ENCODE measurements around the gene SHD. TPM values are rescaled to one million over a fixed set of nuclear protein-coding genes. Genes with fewer than 3 reads are reported as not detected.
"Not testable (repeated sequence)": the region's sequence is repeated elsewhere in the genome, so short reads cannot be mapped to it uniquely, and the experiment has no call there.

SHD gene
- total and polyA plus RNA-seq, 2 experiments from 2014 or later, result 1.8 to 8.0 TPM

DNA sequence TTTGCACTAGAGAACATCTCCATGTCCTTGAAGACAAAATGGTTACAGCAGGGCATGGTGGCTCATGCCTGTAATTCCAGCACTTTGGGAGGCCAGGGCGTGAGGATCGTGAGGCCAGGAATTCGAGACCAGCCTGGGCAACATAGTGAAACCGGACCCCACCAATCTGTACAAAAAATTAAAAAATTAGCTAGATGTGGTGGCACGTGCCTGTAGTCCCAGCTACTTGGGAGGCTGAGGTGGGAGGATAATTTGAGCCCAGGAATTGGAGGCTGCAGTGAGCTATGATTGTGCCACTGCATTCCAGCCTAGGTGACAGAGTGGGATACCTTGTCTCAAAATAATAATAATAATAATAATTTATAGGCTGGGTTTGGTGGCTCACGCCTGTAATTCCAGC is 48.8 kb upstream of the SHD start:
- not testable (repeated sequence) for ATAC-seq

DNA sequence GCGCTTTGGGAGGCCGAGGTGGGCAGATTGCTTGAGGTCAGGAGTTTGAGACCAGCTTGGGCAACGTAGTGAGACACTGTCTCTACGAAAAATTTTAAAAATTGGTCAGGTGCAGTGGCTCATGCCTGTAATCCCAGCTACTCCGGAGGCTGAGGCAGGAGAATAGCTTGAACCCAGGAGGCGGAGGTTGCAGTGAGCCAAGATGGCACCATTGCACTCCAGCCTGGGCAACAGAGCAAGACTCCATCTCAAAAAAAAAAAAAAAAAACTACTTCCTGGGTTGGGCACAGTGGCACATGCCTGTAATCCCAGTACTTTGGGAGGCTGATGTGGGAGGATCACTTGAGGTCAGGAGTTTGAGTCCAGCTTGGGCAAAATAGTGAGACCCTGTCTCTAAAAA is 47.5 kb upstream of the SHD start:
- H3K4me1 Mint-ChIP-seq; H3K27me3 ChIP-seq (ENCODE audit: insufficient read depth); H3K4me2 ChIP-seq; DNase-seq (ENCODE audit: low spot score); H3K27ac ChIP-seq (ENCODE audit: low read depth); H2AFZ ChIP-seq; H4K20me1 ChIP-seq (replicated peaks; ENCODE audit: insufficient read depth); H3K27me3 Mint-ChIP-seq (ENCODE audit: insufficient read depth, low read depth, poor library complexity); H3K36me3 Mint-ChIP-seq (ENCODE audit: low read depth); H3K4me1 ChIP-seq (ENCODE audit: insufficient read depth); H3K4me3 ChIP-seq; H3F3A ChIP-seq (replicated peaks; ENCODE audit: low read depth); H3K4me3 Mint-ChIP-seq; H3K36me3 ChIP-seq (ENCODE audit: insufficient read depth); H3K9me3 Mint-ChIP-seq; H3K9me2 ChIP-seq (ENCODE audit: insufficient read depth); H3K79me2 ChIP-seq (replicated peaks; ENCODE audit: insufficient read depth); H3K27ac Mint-ChIP-seq; ATAC-seq: not testable (repeated sequence)

More for the DNA sequence above, 48.8 kb upstream of the SHD start:
- not testable (repeated sequence) for H3K36me3 ChIP-seq (ENCODE audit: insufficient read depth); H3K9me2 ChIP-seq (ENCODE audit: insufficient read depth); H3K79me2 ChIP-seq (replicated peaks; ENCODE audit: insufficient read depth); H3K27ac Mint-ChIP-seq; H3K36me3 Mint-ChIP-seq (ENCODE audit: low read depth); H3F3A ChIP-seq (replicated peaks; ENCODE audit: low read depth); H3K9me3 Mint-ChIP-seq; DNase-seq (ENCODE audit: low spot score); H3K27ac ChIP-seq (ENCODE audit: low read depth); H2AFZ ChIP-seq; H3K4me3 ChIP-seq; H3K4me2 ChIP-seq; H4K20me1 ChIP-seq (replicated peaks; ENCODE audit: insufficient read depth); H3K27me3 Mint-ChIP-seq (ENCODE audit: insufficient read depth, low read depth, poor library complexity); H3K4me3 Mint-ChIP-seq; H3K4me1 ChIP-seq (ENCODE audit: insufficient read depth); H3K4me1 Mint-ChIP-seq; H3K27me3 ChIP-seq (ENCODE audit: insufficient read depth)

DNA sequence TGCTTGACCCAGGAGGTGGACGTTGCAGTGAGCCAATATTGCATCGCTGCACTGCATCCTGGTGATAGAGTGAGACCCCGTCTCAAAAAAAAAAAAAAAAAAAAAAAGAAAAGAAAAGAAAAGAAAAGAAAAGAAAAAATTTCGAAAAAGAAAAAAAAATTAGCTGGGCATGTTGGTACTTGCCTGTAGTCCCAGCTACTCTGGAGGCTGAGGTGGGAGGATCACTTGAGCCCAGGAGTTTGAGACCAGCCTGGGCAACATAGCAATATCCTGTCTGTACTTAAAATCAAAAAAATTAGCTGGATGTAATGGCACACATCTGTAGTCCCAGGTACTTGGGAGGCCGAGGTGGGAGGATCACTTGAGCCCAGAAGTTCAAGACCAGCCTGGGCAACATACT is 46.9 kb upstream of the SHD start:
- H4K20me1 ChIP-seq (replicated peaks; ENCODE audit: insufficient read depth); H3K27ac Mint-ChIP-seq; H3K79me2 ChIP-seq (replicated peaks; ENCODE audit: insufficient read depth); H2AFZ ChIP-seq; H3K4me1 ChIP-seq (ENCODE audit: insufficient read depth); H3K27me3 Mint-ChIP-seq (ENCODE audit: insufficient read depth, low read depth, poor library complexity); H3K36me3 Mint-ChIP-seq (ENCODE audit: low read depth); H3K4me3 ChIP-seq; H3K4me2 ChIP-seq; H3K4me3 Mint-ChIP-seq; H3K9me2 ChIP-seq (ENCODE audit: insufficient read depth); H3F3A ChIP-seq (replicated peaks; ENCODE audit: low read depth); H3K9me3 Mint-ChIP-seq; DNase-seq (ENCODE audit: low spot score); ATAC-seq; H3K27ac ChIP-seq (ENCODE audit: low read depth); H3K4me1 Mint-ChIP-seq; H3K36me3 ChIP-seq (ENCODE audit: insufficient read depth); H3K27me3 ChIP-seq (ENCODE audit: insufficient read depth): not testable (repeated sequence)

DNA sequence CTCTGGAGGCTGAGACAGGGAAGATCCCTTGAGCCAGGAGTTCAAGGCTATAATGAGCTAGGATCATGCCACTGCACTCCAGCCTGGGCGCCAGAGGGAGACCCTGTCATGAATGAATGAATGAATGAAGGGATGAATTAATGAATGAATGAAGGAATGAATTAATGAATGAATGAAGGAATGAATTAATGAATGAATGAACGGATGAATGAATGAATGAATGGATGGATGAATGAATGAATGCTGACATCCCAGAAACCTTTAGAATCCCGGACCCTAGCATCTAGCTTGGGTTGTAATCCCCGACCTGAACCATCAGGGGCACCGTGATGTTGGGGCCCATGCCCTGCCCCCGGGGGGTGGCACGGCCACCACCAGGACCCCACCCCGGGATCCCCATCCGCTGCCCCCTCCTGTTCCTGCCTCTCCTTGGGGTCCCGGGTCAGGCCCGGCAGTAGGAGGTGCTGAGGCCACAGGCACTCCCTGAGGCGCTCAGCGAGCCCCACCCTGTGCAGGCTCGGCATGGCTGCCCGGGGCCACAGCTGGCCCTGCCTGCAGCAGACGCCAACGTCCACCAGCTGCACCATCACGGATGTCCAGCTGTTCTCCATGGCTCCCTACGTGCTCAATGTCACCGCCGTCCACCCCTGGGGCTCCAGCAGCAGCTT is 46.3 kb upstream of the SHD start:
- DNase-seq (ENCODE audit: low spot score) (no peak), ATAC-seq (peak; percentile 27)
- Histone ChIP-seq H3K27me3 (ENCODE audit: insufficient read depth) (no peaks in the 10 kb centered on the region), H3K4me3 (no peak overlapping the region), H3F3A (replicated peaks; ENCODE audit: low read depth) (0 out of 2 replicates have a peak, but pooled peaks cover 3% of the 10 kb centered on the region), H3K9me2 (ENCODE audit: insufficient read depth) (no peaks in the 10 kb centered on the region), H4K20me1 (replicated peaks; ENCODE audit: insufficient read depth) (no peaks in the 10 kb centered on the region), H3K79me2 (replicated peaks; ENCODE audit: insufficient read depth) (no peaks in the 10 kb centered on the region), H3K4me2 (no peak overlapping the region), H2AFZ (no peak overlapping the region), H3K4me1 (ENCODE audit: insufficient read depth) (no peaks in the 10 kb centered on the region; the same call in 1 of the 2 replicates), H3K27ac (ENCODE audit: low read depth) (no peak overlapping the region), H3K36me3 (ENCODE audit: insufficient read depth) (no peaks in the 10 kb centered on the region)
- Mint-ChIP-seq H3K36me3 (ENCODE audit: low read depth) (no peaks in the 10 kb centered on the region), H3K4me1 (no peaks in the 10 kb centered on the region), H3K9me3 (no peaks in the 10 kb centered on the region), H3K27me3 (ENCODE audit: insufficient read depth, low read depth, poor library complexity) (peaks cover 6% of the 10 kb centered on the region), H3K4me3 (no peak overlapping the region), H3K27ac (no peak overlapping the region)
- TF ChIP-seq, protein P1, sequence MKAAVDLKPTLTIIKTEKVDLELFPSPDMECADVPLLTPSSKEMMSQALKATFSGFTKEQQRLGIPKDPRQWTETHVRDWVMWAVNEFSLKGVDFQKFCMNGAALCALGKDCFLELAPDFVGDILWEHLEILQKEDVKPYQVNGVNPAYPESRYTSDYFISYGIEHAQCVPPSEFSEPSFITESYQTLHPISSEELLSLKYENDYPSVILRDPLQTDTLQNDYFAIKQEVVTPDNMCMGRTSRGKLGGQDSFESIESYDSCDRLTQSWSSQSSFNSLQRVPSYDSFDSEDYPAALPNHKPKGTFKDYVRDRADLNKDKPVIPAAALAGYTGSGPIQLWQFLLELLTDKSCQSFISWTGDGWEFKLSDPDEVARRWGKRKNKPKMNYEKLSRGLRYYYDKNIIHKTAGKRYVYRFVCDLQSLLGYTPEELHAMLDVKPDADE (IDR thresholded peaks at IDR 0.05), result no peak
- TF ChIP-seq EZH2phosphoT487 (IDR thresholded peaks at IDR 0.05; ENCODE audit: unreplicated experiment), result no peak
- TF ChIP-seq POLR2AphosphoS5 (IDR thresholded peaks at IDR 0.05; ENCODE audit: low read depth), result no peak
- TF ChIP-seq ZNF114 (CRISPR knock-in tag; IDR thresholded peaks at IDR 0.05), result no peak
- no peak for TF ChIP-seq ZNF331 (CRISPR knock-in tag; IDR thresholded peaks at IDR 0.05; ENCODE audit: low read depth)

Measured in GM23338 (cell line).